NCI-H1092 (cell line): ENCODE results near the gene MITD1.
"Not testable (repeated sequence)": the region's sequence is repeated elsewhere in the genome, so short reads cannot be mapped to it uniquely, and the experiment has no call there.

ENCODE experiments used
- DNase-seq: peaks from one replicate; lab custom pipeline; 2025; lab: John Stamatoyannopoulos, UW

The MITD1 gene

GRCh38 chr2:99180755-99181623 lies at the start of gene MITD1, which contains the start of gene MRPL30:
TSS of gene MITD1 (minus strand) at chr2:99181058. CDS start at chr2:99180981, 77 bp downstream.
TSS of gene MRPL30 (plus strand) at chr2:99181184. CDS start at chr2:99186204, 5,020 bp downstream.
- DNase-seq = peak; percentile 88

GRCh38 chr2:99217929-99218501 lies 37.2 kb upstream of the MITD1 start:
- DNase-seq = no peak

GRCh38 chr2:99216096-99216495 lies 35.2 kb upstream of the MITD1 start:
- no peak for DNase-seq

GRCh38 chr2:99205491-99205890 lies 24.6 kb upstream of the MITD1 start:
- DNase-seq = no peak

GRCh38 chr2:99201959-99202678 lies 21.3 kb upstream of the MITD1 start:
- no peak for DNase-seq

GRCh38 chr2:99200076-99200800 lies 19.4 kb upstream of the MITD1 start:
- DNase-seq = no peak

GRCh38 chr2:99198103-99198841 lies 17.4 kb upstream of the MITD1 start:
- DNase-seq = no peak

GRCh38 chr2:99192364-99192763 lies 11.5 kb upstream of the MITD1 start:
- not testable (repeated sequence) for DNase-seq

- no peak for DNase-seq
Measured at GRCh38 chr2:99190548-99190947, 9.7 kb upstream of the MITD1 start.

- DNase-seq = no peak
Measured at GRCh38 chr2:99188357-99188756, 7.5 kb upstream of the MITD1 start.

GRCh38 chr2:99187011-99187410 lies 6.2 kb upstream of the MITD1 start:
- no peak for DNase-seq

- no peak for DNase-seq
Measured at GRCh38 chr2:99184811-99185210, 4.0 kb upstream of the MITD1 start.

- DNase-seq = no peak
Measured at GRCh38 chr2:99183025-99183424, 2.2 kb upstream of the MITD1 start.

- DNase-seq = no peak
Measured at GRCh38 chr2:99181624-99182000, 754 bp upstream of the MITD1 start.

GRCh38 chr2:99171377-99172140 lies 9.3 kb downstream of the MITD1 start:
- DNase-seq = no peak

- no peak for DNase-seq
Measured at GRCh38 chr2:99169534-99169933, 11.3 kb downstream of the MITD1 start.

GRCh38 chr2:99166218-99166617 lies 14.6 kb downstream of the MITD1 start:
- no peak for DNase-seq

- no peak for DNase-seq
Measured at GRCh38 chr2:99159594-99159993, 21.3 kb downstream of the MITD1 start.

- DNase-seq = no peak
Measured at GRCh38 chr2:99158599-99158998, 22.3 kb downstream of the MITD1 start.

- DNase-seq = no peak
Measured at GRCh38 chr2:99156891-99157290, 24.0 kb downstream of the MITD1 start.
